ENCODE data around the gene SPATA33.

GRCh38 chr16:89633064-89633631, 24.5 kb upstream of the SPATA33 start:
- TF ChIP-seq CTCF (conservative IDR thresholded peaks at IDR 0.05): no peak
- TF ChIP-seq EZH2 (IDR thresholded peaks at IDR 0.05; ENCODE audit: low read depth): no peak

Measured in PC-9 (cell line).